B cell (primary cell): Measurements from ENCODE around the gene NUP210.

ENCODE experiments used
- EZH2 ChIP-seq: IDR thresholded peaks from 2 replicates; pipeline ENCODE4 v1.6.1; 2012; ENCODE audit warnings: borderline replicate concordance, low read depth, mild to moderate bottlenecking, moderate library complexity, low read length; ENCODE audit not compliant: insufficient read depth, poor library complexity, severe bottlenecking
- TF ChIP-seq, protein P1 (sequence below): fragments of 200-600 bp; IDR thresholded peaks from one replicate; pipeline ENCODE4 v1.8.0; 2022; ENCODE audit warnings: antibody characterized with exemption, mild to moderate bottlenecking

DNA sequence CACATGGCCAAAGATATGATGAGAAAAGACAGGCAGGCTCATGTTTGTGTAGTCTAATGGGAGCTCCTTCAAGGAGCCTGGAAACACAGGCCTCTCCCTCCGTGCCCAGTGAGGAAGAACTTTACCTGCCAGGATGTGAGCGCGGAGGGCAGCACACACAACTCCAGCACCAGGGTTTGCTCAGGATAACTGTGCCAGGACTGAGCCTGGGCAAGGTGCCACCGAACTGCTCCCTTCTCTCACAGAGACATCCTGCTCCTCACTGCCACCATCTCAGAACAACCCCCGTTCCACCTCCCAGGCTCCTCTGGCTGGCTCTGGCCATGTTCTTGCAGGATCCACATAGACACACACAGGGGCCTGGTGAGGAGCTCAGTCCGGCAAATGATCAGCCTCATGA, 87.4 kb downstream of the NUP210 start:
- TF ChIP-seq EZH2, result no peak
- TF ChIP-seq, protein P1, sequence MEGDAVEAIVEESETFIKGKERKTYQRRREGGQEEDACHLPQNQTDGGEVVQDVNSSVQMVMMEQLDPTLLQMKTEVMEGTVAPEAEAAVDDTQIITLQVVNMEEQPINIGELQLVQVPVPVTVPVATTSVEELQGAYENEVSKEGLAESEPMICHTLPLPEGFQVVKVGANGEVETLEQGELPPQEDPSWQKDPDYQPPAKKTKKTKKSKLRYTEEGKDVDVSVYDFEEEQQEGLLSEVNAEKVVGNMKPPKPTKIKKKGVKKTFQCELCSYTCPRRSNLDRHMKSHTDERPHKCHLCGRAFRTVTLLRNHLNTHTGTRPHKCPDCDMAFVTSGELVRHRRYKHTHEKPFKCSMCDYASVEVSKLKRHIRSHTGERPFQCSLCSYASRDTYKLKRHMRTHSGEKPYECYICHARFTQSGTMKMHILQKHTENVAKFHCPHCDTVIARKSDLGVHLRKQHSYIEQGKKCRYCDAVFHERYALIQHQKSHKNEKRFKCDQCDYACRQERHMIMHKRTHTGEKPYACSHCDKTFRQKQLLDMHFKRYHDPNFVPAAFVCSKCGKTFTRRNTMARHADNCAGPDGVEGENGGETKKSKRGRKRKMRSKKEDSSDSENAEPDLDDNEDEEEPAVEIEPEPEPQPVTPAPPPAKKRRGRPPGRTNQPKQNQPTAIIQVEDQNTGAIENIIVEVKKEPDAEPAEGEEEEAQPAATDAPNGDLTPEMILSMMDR, result no peak
